ENCODE data around the gene CA12. TPM values are rescaled to one million over a fixed set of nuclear protein-coding genes. Genes with fewer than 3 reads are reported as not detected.

Gene CA12
- polyA plus RNA-seq, 3 donors, result not detected

- H3K4me3 ChIP-seq (replicated peaks in 1 of 3; ENCODE audit: low read depth in 2 of 3, low read length in 3 of 3), result no peak overlapping the region
- H3K27ac ChIP-seq (ENCODE audit: low read depth in 1 of 2, low read length in 2 of 2), result no peak overlapping the region
- Mint-ChIP-seq H3K9me3 (no peaks in the 10 kb centered on the region), H3K36me3 (peaks cover 0 to 5% of the 10 kb centered on the region in 2 donors), H3K4me3 (no peak overlapping the region), H3K27me3 (ENCODE audit: low read depth in 3 of 3) (peaks cover 3 to 12% (median 10%) of the 10 kb centered on the region in 3 donors), H3K4me1 (no peaks in the 10 kb centered on the region), H3K27ac (no peak overlapping the region)
- DNase-seq, result no peak
- no peaks in the 10 kb centered on the region for H3K27me3 ChIP-seq (ENCODE audit: control insufficient read depth in 2 of 2, insufficient read depth in 2 of 2, low read length in 2 of 2)
- H3K36me3 ChIP-seq (replicated peaks in 1 of 2; ENCODE audit: control insufficient read depth in 1 of 2, insufficient read depth in 2 of 2, low read length in 2 of 2), result no peaks in the 10 kb centered on the region
- H2AFZ ChIP-seq (ENCODE audit: insufficient read depth, low read depth, low read length, poor library complexity, severe bottlenecking), result no peak overlapping the region
- no peaks in the 10 kb centered on the region for H4K20me1 ChIP-seq (ENCODE audit: insufficient read depth, low read length)
- no peaks in the 10 kb centered on the region for H3K9me3 ChIP-seq (replicated peaks in 1 of 2; ENCODE audit: control insufficient read depth in 1 of 2, insufficient read depth in 1 of 2, low read length in 2 of 2)
- H3K79me2 ChIP-seq (ENCODE audit: insufficient read depth, low read length), result no peaks in the 10 kb centered on the region
- intact Hi-C loops (cut with micrococcal nuclease), result no loop called here
- TF ChIP-seq, protein P1, sequence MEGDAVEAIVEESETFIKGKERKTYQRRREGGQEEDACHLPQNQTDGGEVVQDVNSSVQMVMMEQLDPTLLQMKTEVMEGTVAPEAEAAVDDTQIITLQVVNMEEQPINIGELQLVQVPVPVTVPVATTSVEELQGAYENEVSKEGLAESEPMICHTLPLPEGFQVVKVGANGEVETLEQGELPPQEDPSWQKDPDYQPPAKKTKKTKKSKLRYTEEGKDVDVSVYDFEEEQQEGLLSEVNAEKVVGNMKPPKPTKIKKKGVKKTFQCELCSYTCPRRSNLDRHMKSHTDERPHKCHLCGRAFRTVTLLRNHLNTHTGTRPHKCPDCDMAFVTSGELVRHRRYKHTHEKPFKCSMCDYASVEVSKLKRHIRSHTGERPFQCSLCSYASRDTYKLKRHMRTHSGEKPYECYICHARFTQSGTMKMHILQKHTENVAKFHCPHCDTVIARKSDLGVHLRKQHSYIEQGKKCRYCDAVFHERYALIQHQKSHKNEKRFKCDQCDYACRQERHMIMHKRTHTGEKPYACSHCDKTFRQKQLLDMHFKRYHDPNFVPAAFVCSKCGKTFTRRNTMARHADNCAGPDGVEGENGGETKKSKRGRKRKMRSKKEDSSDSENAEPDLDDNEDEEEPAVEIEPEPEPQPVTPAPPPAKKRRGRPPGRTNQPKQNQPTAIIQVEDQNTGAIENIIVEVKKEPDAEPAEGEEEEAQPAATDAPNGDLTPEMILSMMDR (IDR thresholded peaks at IDR 0.05), result no peak
- WGBS (ENCODE audit: insufficient coverage), result no CpG with 5 or more reads among the region's 2 CpGs
- H3K4me1 ChIP-seq (ENCODE audit: control insufficient read depth in 1 of 2, insufficient read depth in 2 of 2, low read length in 2 of 2), result no peaks in the 10 kb centered on the region
- H3K4me2 ChIP-seq (replicated peaks; ENCODE audit: extremely low read depth, low read length, poor library complexity, severe bottlenecking), result no peak overlapping the region
- no peak overlapping the region for H3K9ac ChIP-seq (ENCODE audit: insufficient read depth, low read length, poor library complexity, severe bottlenecking)
Observed at GRCh38 chr15:63314409-63314808, 67.2 kb downstream of the CA12 start.

GRCh38 chr15:63313825-63314224 lies 67.8 kb downstream of the CA12 start:
- 91% methylated on average over 2 of the region's 4 CpGs for WGBS (ENCODE audit: insufficient coverage)
- Mint-ChIP-seq H3K27me3 (ENCODE audit: low read depth in 3 of 3) (peaks cover 3 to 12% (median 10%) of the 10 kb centered on the region in 3 donors), H3K36me3 (peaks cover 4 to 5% of the 10 kb centered on the region in 2 donors), H3K4me3 (no peak overlapping the region), H3K27ac (no peak overlapping the region), H3K9me3 (no peaks in the 10 kb centered on the region), H3K4me1 (no peaks in the 10 kb centered on the region)
- Histone ChIP-seq H3K4me3 (replicated peaks in 1 of 3; ENCODE audit: low read depth in 2 of 3, low read length in 3 of 3) (no peak overlapping the region), H3K27me3 (ENCODE audit: control insufficient read depth in 2 of 2, insufficient read depth in 2 of 2, low read length in 2 of 2) (no peaks in the 10 kb centered on the region), H3K4me2 (replicated peaks; ENCODE audit: extremely low read depth, low read length, poor library complexity, severe bottlenecking) (no peak overlapping the region), H3K79me2 (ENCODE audit: insufficient read depth, low read length) (no peaks in the 10 kb centered on the region), H3K9me3 (replicated peaks in 1 of 2; ENCODE audit: control insufficient read depth in 1 of 2, insufficient read depth in 1 of 2, low read length in 2 of 2) (no peaks in the 10 kb centered on the region), H3K9ac (ENCODE audit: insufficient read depth, low read length, poor library complexity, severe bottlenecking) (no peak overlapping the region), H2AFZ (ENCODE audit: insufficient read depth, low read depth, low read length, poor library complexity, severe bottlenecking) (no peak overlapping the region), H3K4me1 (ENCODE audit: control insufficient read depth in 1 of 2, insufficient read depth in 2 of 2, low read length in 2 of 2) (no peaks in the 10 kb centered on the region), H3K27ac (ENCODE audit: low read depth in 1 of 2, low read length in 2 of 2) (no peak overlapping the region), H4K20me1 (ENCODE audit: insufficient read depth, low read length) (no peaks in the 10 kb centered on the region), H3K36me3 (replicated peaks in 1 of 2; ENCODE audit: control insufficient read depth in 1 of 2, insufficient read depth in 2 of 2, low read length in 2 of 2) (no peaks in the 10 kb centered on the region)
- TF ChIP-seq, protein P1 (IDR thresholded peaks at IDR 0.05), result no peak
- no peak for DNase-seq
- intact Hi-C loops (cut with micrococcal nuclease), result no loop called here

Data from CD14-positive monocyte (primary cell).